ENCODE data around the gene ESRRG. TPM values are rescaled to one million over a fixed set of nuclear protein-coding genes. Genes with fewer than 3 reads are reported as not detected.

ESRRG gene
- total and polyA plus RNA-seq, 2 of the 8 experiments (the other 6 are each of a cell fraction or from before 2014, with no cell fraction given): 0.59 to 1.4 TPM

DNA sequence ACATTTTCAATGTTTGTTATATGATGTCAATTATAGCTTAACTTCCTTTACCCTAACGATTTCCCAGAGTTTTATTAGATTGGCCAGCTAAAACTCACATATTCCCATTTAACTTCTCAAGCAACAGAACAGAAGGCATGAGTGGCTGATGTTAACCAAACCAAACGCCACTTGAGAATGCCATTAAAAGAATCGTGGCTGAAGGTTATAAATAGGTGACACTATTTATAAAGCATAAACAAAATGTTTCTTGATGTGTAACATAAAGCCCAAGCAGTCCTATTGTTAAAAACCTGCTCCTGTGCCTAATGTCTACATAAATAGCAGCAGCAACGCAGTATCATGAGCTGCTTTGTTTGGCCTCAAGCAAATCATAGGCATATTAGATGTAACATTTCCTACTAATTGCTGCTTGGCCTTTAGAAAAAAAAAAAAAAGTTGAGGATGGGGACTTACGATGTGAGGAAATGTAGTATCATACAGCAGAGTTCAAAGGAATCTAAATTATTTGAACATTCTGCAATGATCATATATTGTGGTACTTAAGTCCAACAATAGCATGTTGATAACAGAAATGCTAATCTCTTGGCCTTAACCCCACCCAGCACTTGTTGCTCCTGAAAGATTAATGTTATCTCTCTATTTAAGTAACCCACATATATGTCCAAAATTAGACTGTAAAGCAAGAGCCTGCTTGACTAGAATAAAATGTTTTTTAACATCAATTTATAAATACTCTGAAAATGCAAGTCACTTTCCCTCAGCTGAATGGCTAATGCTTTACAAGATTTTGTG, 106.0 kb downstream of the ESRRG start:
- Histone ChIP-seq H3K4me3 (ENCODE audit: extremely low read depth in 1 of 4, insufficient read depth in 2 of 4, low read depth in 3 of 4, low read length in 4 of 4) (no peak overlapping the region), H4K5ac (ENCODE audit: insufficient read length, low read depth, low read length) (no peak overlapping the region), H3K4me2 (ENCODE audit: insufficient read depth in 1 of 2, low read depth in 2 of 2, low read length in 2 of 2) (no peak overlapping the region), H2BK5ac (ENCODE audit: low read depth, low read length) (no peak overlapping the region), H4K8ac (ENCODE audit: extremely low read depth, insufficient read depth, low read length) (no peak overlapping the region), H2BK120ac (replicated peaks; ENCODE audit: low read depth, low read length) (no peak overlapping the region), H3K23ac (ENCODE audit: insufficient read length) (no peak overlapping the region), H3K27ac (ENCODE audit: low read depth, low read length) (no peak overlapping the region), H2BK12ac (ENCODE audit: low read depth, low read length) (no peak overlapping the region), H3K14ac (ENCODE audit: insufficient read length) (no peak overlapping the region), H3K79me2 (ENCODE audit: control insufficient read depth in 1 of 2, insufficient read depth in 2 of 2, low read length in 2 of 2) (no peaks in the 10 kb centered on the region), H2BK15ac (ENCODE audit: low read length) (no peak overlapping the region), H2AFZ (ENCODE audit: low read length) (no peak overlapping the region), H2AK5ac (ENCODE audit: low read depth, low read length) (no peak overlapping the region), H3K4ac (replicated peaks; ENCODE audit: insufficient read length, low read depth, low read length) (no peak overlapping the region), H3K9ac (replicated peaks in 1 of 4; ENCODE audit: extremely low read depth in 1 of 4, low read depth in 3 of 4, low read length in 3 of 4) (no peak overlapping the region), H3K9me3 (ENCODE audit: insufficient read depth in 2 of 2, low read depth in 1 of 2, low read length in 1 of 2) (no peaks in the 10 kb centered on the region), H3K27me3 (replicated peaks in 1 of 4; ENCODE audit: control insufficient read depth in 3 of 4, extremely low read depth in 1 of 4, insufficient read depth in 3 of 4, low read length in 3 of 4) (no peaks in the 10 kb centered on the region), H3K18ac (ENCODE audit: extremely low read depth, low read length) (no peak overlapping the region), H4K20me1 (replicated peaks in 1 of 2; ENCODE audit: control insufficient read depth in 1 of 2, insufficient read depth in 2 of 2, low read length in 2 of 2) (no peaks in the 10 kb centered on the region), H3K23me2 (ENCODE audit: low read depth, low read length) (no peaks in the 10 kb centered on the region), H3K56ac (replicated peaks; ENCODE audit: insufficient read length, low read depth, low read length) (no peak overlapping the region), H3K4me1 (replicated peaks in 1 of 4; ENCODE audit: control insufficient read depth in 3 of 4, insufficient read depth in 4 of 4, low read length in 3 of 4) (no peaks in the 10 kb centered on the region), H3K79me1 (ENCODE audit: low read depth, low read length) (no peaks in the 10 kb centered on the region), H2BK20ac (ENCODE audit: low read length) (no peak overlapping the region), H3K36me3 (ENCODE audit: control insufficient read depth in 2 of 4, insufficient read depth in 4 of 4, low read length in 3 of 4) (no peaks in the 10 kb centered on the region), H4K91ac (replicated peaks; ENCODE audit: insufficient read length, low read length) (no peak overlapping the region)
- FAIRE-seq: no peak
- no peak for DNase-seq (ENCODE audit: low read depth in 1 of 2, low spot score in 2 of 2)
- ChIA-PET CTCF (ENCODE audit: partially characterized antibody) (interaction anchor here (0.5 to 1.0 kb wide), 2 partner anchors 32 to 87 kb away, joined by 3 read pairs; no protein-coding TSS in a partner anchor), POLR2A (ENCODE audit: partially characterized antibody) (no interaction called here)
- 84% methylated on average over 5 of the region's 5 CpGs; no CpG with 5 or more reads in 1 of the 2 experiments for WGBS, 2 experiments (ENCODE audit: extremely low coverage in 1 of 2, insufficient coverage in 1 of 2, insufficient read length in 1 of 2, insufficient replicate concordance in 2 of 2, low coverage in 1 of 2, low lambda C conversion rate in 2 of 2, missing lambda C conversion rate in 1 of 2)
- TF ChIP-seq GTF2F1 (IDR thresholded peaks at IDR 0.05; ENCODE audit: borderline replicate concordance, low read depth, low read length) (no peak), EGR1 (IDR thresholded peaks at IDR 0.05; ENCODE audit: borderline replicate concordance, low read depth, low read length) (no peak), POLR2A (IDR thresholded peaks at IDR 0.05; ENCODE audit: control extremely low read depth in 1 of 2, low read depth in 2 of 2, low read length in 2 of 2) (no peak), MAX (IDR thresholded peaks at IDR 0.05) (no peak), RBBP5 (IDR thresholded peaks at IDR 0.05; ENCODE audit: borderline replicate concordance, low read depth, low read length) (no peak), RXRA (IDR thresholded peaks at IDR 0.05; ENCODE audit: insufficient read depth, low read depth, low read length) (no peak), TEAD4 (IDR thresholded peaks at IDR 0.05; ENCODE audit: low read depth, low read length) (no peak), FOSL1 (IDR thresholded peaks at IDR 0.05; ENCODE audit: insufficient read depth, low read depth, low read length) (no peak), JUND (IDR thresholded peaks at IDR 0.05; ENCODE audit: low read length) (no peak), HDAC2 (IDR thresholded peaks at IDR 0.05; ENCODE audit: borderline replicate concordance in 1 of 2, low read depth in 2 of 2, low read length in 2 of 2) (no peak)
- TF ChIP-seq, protein P1, sequence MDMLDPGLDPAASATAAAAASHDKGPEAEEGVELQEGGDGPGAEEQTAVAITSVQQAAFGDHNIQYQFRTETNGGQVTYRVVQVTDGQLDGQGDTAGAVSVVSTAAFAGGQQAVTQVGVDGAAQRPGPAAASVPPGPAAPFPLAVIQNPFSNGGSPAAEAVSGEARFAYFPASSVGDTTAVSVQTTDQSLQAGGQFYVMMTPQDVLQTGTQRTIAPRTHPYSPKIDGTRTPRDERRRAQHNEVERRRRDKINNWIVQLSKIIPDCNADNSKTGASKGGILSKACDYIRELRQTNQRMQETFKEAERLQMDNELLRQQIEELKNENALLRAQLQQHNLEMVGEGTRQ (IDR thresholded peaks at IDR 0.05; ENCODE audit: low read length): no peak

Data from H1 (cell line).